Karpas-422 (cell line): Measurements from ENCODE around the gene SLC2A10. TPM values are rescaled to one million over a fixed set of nuclear protein-coding genes. Genes with fewer than 3 reads are reported as not detected.

Experiments
- DNase-seq: peaks from one replicate; pipeline ENCODE4 v3.0.0-alpha.2; 2015
- H2AFZ ChIP-seq: fragments of 200-600 bp; sonication (generic); 2 replicates; pipeline ENCODE4 v1.6.1; 2014; ENCODE audit warnings: antibody characterized with exemption, low read length, mixed read lengths
- H3K27ac ChIP-seq: fragments of 200-600 bp; sonication (generic); 2 replicates; pipeline ENCODE4 v1.5.1; 2014; ENCODE audit warnings: mild to moderate bottlenecking, low read length, moderate library complexity
- H3K27me3 ChIP-seq: fragments of 200-600 bp; sonication (generic); 2 replicates; pipeline ENCODE4 v1.6.1; 2014; ENCODE audit warnings: low read length, mixed read lengths
- H3K36me3 ChIP-seq: fragments of 200-600 bp; sonication (generic); 2 replicates; pipeline ENCODE4 v1.6.1; 2014; ENCODE audit warnings: low read length, mixed read lengths; ENCODE audit not compliant: insufficient read depth
- H3K4me1 ChIP-seq: fragments of 200-600 bp; sonication (generic); 2 replicates; pipeline ENCODE4 v1.6.1; 2014; ENCODE audit warnings: mild to moderate bottlenecking, low read length, mixed read lengths
- H3K4me2 ChIP-seq: fragments of 200-600 bp; sonication (generic); 2 replicates; pipeline ENCODE4 v1.6.1; 2014; ENCODE audit warnings: low read length, low read depth, mild to moderate bottlenecking; ENCODE audit not compliant: poor library complexity, severe bottlenecking
- H3K4me3 ChIP-seq: fragments of 200-600 bp; sonication (generic); 2 replicates; pipeline ENCODE4 v1.5.1; 2014; ENCODE audit warnings: mild to moderate bottlenecking, antibody characterized with exemption, low read length, mixed read lengths
- H3K79me2 ChIP-seq: fragments of 200-600 bp; sonication (generic); 2 replicates; pipeline ENCODE4 v1.6.1; 2014; ENCODE audit warnings: mild to moderate bottlenecking, low read length, mixed read lengths
- H3K9ac ChIP-seq: fragments of 200-600 bp; sonication (generic); 2 replicates; pipeline ENCODE4 v1.6.0; 2014; ENCODE audit warnings: low read length
- H3K9me2 ChIP-seq: fragments of 200-600 bp; sonication (generic), shearing (Covaris generic); replicated peaks from 2 replicates; pipeline ENCODE4 v1.6.0; 2014; ENCODE audit warnings: mild to moderate bottlenecking, low read length, moderate library complexity; ENCODE audit not compliant: insufficient read depth
- H3K9me3 ChIP-seq: fragments of 300-700, 200-600 bp; sonication (generic); 2 replicates; pipeline ENCODE4 v1.6.1; 2014; ENCODE audit warnings: low read length, mixed read lengths
- H4K20me1 ChIP-seq: fragments of 200-600 bp; sonication (generic); 2 replicates; pipeline ENCODE4 v1.6.1; 2014; ENCODE audit warnings: mild to moderate bottlenecking, antibody characterized with exemption, low read length, low read depth; ENCODE audit not compliant: insufficient read depth
- total RNA-seq: library from RNA; depleted of rRNA; stranded (reverse); fragments of >200 nt; shearing (Covaris generic); gene quantifications from 2 replicates; pipeline ENCODE4 v1.2.3, GENCODE V29; 2014; ENCODE audit warnings: low replicate concordance

The SLC2A10 gene
- total RNA-seq, 1 experiment from 2014 or later, result not detected

GRCh38 chr20:46677608-46678007, 31.8 kb upstream of the SLC2A10 start:
- Histone ChIP-seq H3K9me2 (no peaks in the 10 kb centered on the region), H3K4me1 (0 out of 2 replicates have a peak, but pooled peaks cover 6% of the 10 kb centered on the region), H4K20me1 (peaks cover 16% of the 10 kb centered on the region; the same call in 1 of the 2 replicates), H3K79me2 (no peaks in the 10 kb centered on the region), H3K36me3 (peaks cover 4% of the 10 kb centered on the region; the same call in 1 of the 2 replicates), H3K27me3 (no peaks in the 10 kb centered on the region), H2AFZ (no peak overlapping the region), H3K9ac (no peak overlapping the region), H3K9me3 (no peaks in the 10 kb centered on the region; the same call in 1 of the 2 replicates), H3K27ac (no peak overlapping the region), H3K4me2 (no peak overlapping the region), H3K4me3 (no peak overlapping the region)
- no peak for DNase-seq

GRCh38 chr20:46678516-46678915, 30.9 kb upstream of the SLC2A10 start:
- Histone ChIP-seq H3K9me3 (no peaks in the 10 kb centered on the region), H2AFZ (no peak overlapping the region), H3K27me3 (no peaks in the 10 kb centered on the region), H4K20me1 (peaks cover 21% of the 10 kb centered on the region; the same call in 1 of the 2 replicates), H3K36me3 (0 out of 2 replicates have a peak, but pooled peaks cover 4% of the 10 kb centered on the region), H3K9me2 (no peaks in the 10 kb centered on the region), H3K9ac (no peak overlapping the region), H3K4me1 (0 out of 2 replicates have a peak, but pooled peaks cover 6% of the 10 kb centered on the region), H3K4me3 (no peak overlapping the region), H3K4me2 (no peak overlapping the region), H3K27ac (no peak overlapping the region), H3K79me2 (no peaks in the 10 kb centered on the region)
- DNase-seq, result no peak

GRCh38 chr20:46680684-46681031, 28.8 kb upstream of the SLC2A10 start:
- Histone ChIP-seq H4K20me1 (peaks cover 33% of the 10 kb centered on the region; the same call in 1 of the 2 replicates), H3K36me3 (peaks cover 11% of the 10 kb centered on the region; the same call in 1 of the 2 replicates), H3K79me2 (peaks cover 10% of the 10 kb centered on the region)

GRCh38 chr20:46681032-46681854, 28.2 kb upstream of the SLC2A10 start:
- Histone ChIP-seq H3K27ac (no peak overlapping the region), H4K20me1 (peaks cover 39% of the 10 kb centered on the region; the same call in 1 of the 2 replicates), H3K9me2 (no peaks in the 10 kb centered on the region), H3K27me3 (no peaks in the 10 kb centered on the region), H2AFZ (no peak overlapping the region), H3K9ac (no peak overlapping the region), H3K79me2 (peaks cover 15% of the 10 kb centered on the region), H3K36me3 (peaks cover 17% of the 10 kb centered on the region; the same call in 1 of the 2 replicates), H3K4me3 (no peak overlapping the region), H3K9me3 (no peaks in the 10 kb centered on the region), H3K4me1 (peaks cover 8% of the 10 kb centered on the region; the same call in 1 of the 2 replicates), H3K4me2 (no peak overlapping the region)
- DNase-seq, result peak; percentile 90

More at GRCh38 chr20:46680684-46681031, 28.8 kb upstream of the SLC2A10 start:
- no peak overlapping the region for H3K4me3 ChIP-seq
- no peak overlapping the region for H3K27ac ChIP-seq
- no peak overlapping the region for H2AFZ ChIP-seq
- no peaks in the 10 kb centered on the region for H3K9me2 ChIP-seq
- no peak overlapping the region for H3K4me2 ChIP-seq
- DNase-seq, result no peak
- H3K4me1 ChIP-seq, result peaks cover 8% of the 10 kb centered on the region; the same call in 1 of the 2 replicates
- H3K27me3 ChIP-seq, result no peaks in the 10 kb centered on the region
- H3K9me3 ChIP-seq, result no peaks in the 10 kb centered on the region
- no peak overlapping the region for H3K9ac ChIP-seq

- Histone ChIP-seq H3K4me1 (peaks cover 16% of the 10 kb centered on the region), H3K27me3 (no peaks in the 10 kb centered on the region), H3K4me2 (no peak overlapping the region)
Measured at GRCh38 chr20:46682063-46682821, 27.2 kb upstream of the SLC2A10 start.

GRCh38 chr20:46683011-46683667, 26.3 kb upstream of the SLC2A10 start:
- DNase-seq, result no peak
- peaks cover 28% of the 10 kb centered on the region for H3K36me3 ChIP-seq
- H3K9me3 ChIP-seq, result no peaks in the 10 kb centered on the region
- no peaks in the 10 kb centered on the region for H3K27me3 ChIP-seq
- peaks cover 58% of the 10 kb centered on the region for H4K20me1 ChIP-seq
- H3K9me2 ChIP-seq, result no peaks in the 10 kb centered on the region
- H2AFZ ChIP-seq, result no peak overlapping the region
- H3K27ac ChIP-seq, result no peak overlapping the region
- no peak overlapping the region for H3K4me2 ChIP-seq
- H3K9ac ChIP-seq, result no peak overlapping the region
- H3K4me1 ChIP-seq, result peaks cover 25% of the 10 kb centered on the region
- H3K79me2 ChIP-seq, result peaks cover 34% of the 10 kb centered on the region
- no peak overlapping the region for H3K4me3 ChIP-seq

More at GRCh38 chr20:46682063-46682821, 27.2 kb upstream of the SLC2A10 start:
- no peak overlapping the region for H2AFZ ChIP-seq
- H3K4me3 ChIP-seq, result no peak overlapping the region
- no peak overlapping the region for H3K9ac ChIP-seq
- peaks cover 25% of the 10 kb centered on the region for H3K79me2 ChIP-seq
- H3K36me3 ChIP-seq, result peaks cover 27% of the 10 kb centered on the region
- no peak for DNase-seq
- no peak overlapping the region for H3K27ac ChIP-seq
- H3K9me2 ChIP-seq, result no peaks in the 10 kb centered on the region
- peaks cover 49% of the 10 kb centered on the region for H4K20me1 ChIP-seq
- H3K9me3 ChIP-seq, result no peaks in the 10 kb centered on the region

GRCh38 chr20:46683668-46683938, 25.8 kb upstream of the SLC2A10 start:
- Histone ChIP-seq H3K4me1 (peaks cover 30% of the 10 kb centered on the region), H4K20me1 (peaks cover 63% of the 10 kb centered on the region), H2AFZ (no peak overlapping the region), H3K36me3 (peaks cover 28% of the 10 kb centered on the region), H3K27me3 (no peaks in the 10 kb centered on the region), H3K9ac (no peak overlapping the region), H3K9me3 (no peaks in the 10 kb centered on the region), H3K27ac (no peak overlapping the region), H3K9me2 (no peaks in the 10 kb centered on the region), H3K4me2 (no peak overlapping the region), H3K79me2 (peaks cover 39% of the 10 kb centered on the region), H3K4me3 (no peak overlapping the region)
- DNase-seq, result no peak
